MCF 10A (cell line): ENCODE results near the gene IMPG1. TPM values are rescaled to one million over a fixed set of nuclear protein-coding genes. Genes with fewer than 3 reads are reported as not detected.

ENCODE experiments used
- BruUV-seq: library from RNA; stranded (reverse); fragments of 400-500 nt; replicated peaks from 2 replicates; lab custom pipeline; 2021; lab: Mats Ljungman, UMichigan
- CTCF ChIA-PET: fragments of 300-600 bp; sonication (Branson Sonifier 250); formaldehyde crosslinking; extraction: SDS; loops from one replicate; lab custom pipeline; 2021; ENCODE audit warnings: antibody characterized with exemption, inconsistent platforms; lab: Yijun Ruan, JAX
- POLR2A ChIA-PET: fragments of 300-600, 350-650 bp; sonication (Branson Sonifier 250); formaldehyde crosslinking; extraction: SDS; loops from one replicate; lab custom pipeline; 2020; ENCODE audit warnings: antibody characterized with exemption, inconsistent platforms; lab: Yijun Ruan, JAX
- DNase-seq: peaks from one replicate; pipeline ENCODE4 v3.0.0-alpha.2; 2018; ENCODE audit not compliant: unreplicated experiment
- H3K27ac Mint-ChIP-seq: one replicate; pipeline ENCODE4 v1.8.0; 2022; ENCODE audit warnings: mild to moderate bottlenecking, low read depth, mixed read lengths; ENCODE audit not compliant: unreplicated experiment
- H3K27me3 Mint-ChIP-seq: one replicate; pipeline ENCODE4 v1.8.0; 2022; ENCODE audit warnings: mixed read lengths; ENCODE audit not compliant: insufficient read depth, unreplicated experiment
- H3K36me3 Mint-ChIP-seq: one replicate; pipeline ENCODE4 v1.8.0; 2022; ENCODE audit warnings: mild to moderate bottlenecking, moderate library complexity, mixed read lengths; ENCODE audit not compliant: insufficient read depth, unreplicated experiment
- H3K4me1 Mint-ChIP-seq: one replicate; pipeline ENCODE4 v1.8.0; 2022; ENCODE audit warnings: mixed read lengths; ENCODE audit not compliant: insufficient read depth, unreplicated experiment
- H3K4me3 Mint-ChIP-seq: one replicate; pipeline ENCODE4 v1.8.0; 2022; ENCODE audit warnings: mild to moderate bottlenecking, moderate library complexity, mixed read lengths; ENCODE audit not compliant: unreplicated experiment
- H3K9me3 Mint-ChIP-seq: one replicate; pipeline ENCODE4 v1.8.0; 2022; ENCODE audit warnings: mixed read lengths; ENCODE audit not compliant: unreplicated experiment
- CTCF ChIP-seq: fragments of 200-600 bp; IDR thresholded peaks from one replicate; pipeline ENCODE4 v1.8.0; 2022; ENCODE audit warnings: antibody characterized with exemption, mild to moderate bottlenecking; ENCODE audit not compliant: unreplicated experiment
- intact Hi-C: fragments of 100-400 bp; cut with micrococcal nuclease; formaldehyde crosslinking; loops from 2 replicates; pipeline ENCODE4 v1.14.1; 2022
- total RNA-seq: library from RNA; stranded (reverse); gene quantifications from 2 replicates; pipeline ENCODE4 v1.2.3, GENCODE V29; 2022

Gene IMPG1
- total RNA-seq, 1 experiment from 2014 or later, result not detected

- BruUV-seq, result no TSS peak
- POLR2A ChIA-PET, result no interaction called here
- TF ChIP-seq CTCF, result no peak
- no peak overlapping the region for H3K27ac Mint-ChIP-seq
- no peaks in the 10 kb centered on the region for H3K4me1 Mint-ChIP-seq
- H3K9me3 Mint-ChIP-seq, result no peaks in the 10 kb centered on the region
- H3K4me3 Mint-ChIP-seq, result no peak overlapping the region
- H3K27me3 Mint-ChIP-seq, result no peaks in the 10 kb centered on the region
- no peak for DNase-seq
- CTCF ChIA-PET, result interaction anchor here (0.6 to 1.2 kb wide), 2 partner anchors 80 to 786 kb away, joined by 3 to 4 read pairs; no protein-coding TSS in a partner anchor
- intact Hi-C loops, result no loop called here
- H3K36me3 Mint-ChIP-seq, result no peaks in the 10 kb centered on the region
These were observed 57.6 kb downstream of the IMPG1 start for GRCh38 chr6:76014626-76015530.

- intact Hi-C loops, result no loop called here
- Mint-ChIP-seq H3K4me3 (no peak overlapping the region), H3K4me1 (no peaks in the 10 kb centered on the region), H3K9me3 (no peaks in the 10 kb centered on the region), H3K27me3 (no peaks in the 10 kb centered on the region), H3K36me3 (no peaks in the 10 kb centered on the region), H3K27ac (no peak overlapping the region)
- ChIA-PET CTCF (no interaction called here), POLR2A (no interaction called here)
- no TSS peak for BruUV-seq
- no peak for DNase-seq
- no peak for TF ChIP-seq CTCF
These were observed 68.3 kb downstream of the IMPG1 start for GRCh38 chr6:76004202-76004601.

GRCh38 chr6:76003686-76004085, 68.8 kb downstream of the IMPG1 start:
- H3K36me3 Mint-ChIP-seq, result no peaks in the 10 kb centered on the region
- intact Hi-C loops, result no loop called here
- H3K4me3 Mint-ChIP-seq, result no peak overlapping the region
- POLR2A ChIA-PET, result no interaction called here
- no peaks in the 10 kb centered on the region for H3K9me3 Mint-ChIP-seq
- H3K4me1 Mint-ChIP-seq, result no peaks in the 10 kb centered on the region
- BruUV-seq, result no TSS peak
- no peak for DNase-seq
- no peak for TF ChIP-seq CTCF
- no peak overlapping the region for H3K27ac Mint-ChIP-seq
- H3K27me3 Mint-ChIP-seq, result no peaks in the 10 kb centered on the region
- CTCF ChIA-PET, result no interaction called here

- POLR2A ChIA-PET, result no interaction called here
- no peak overlapping the region for H3K27ac Mint-ChIP-seq
- H3K9me3 Mint-ChIP-seq, result no peaks in the 10 kb centered on the region
These were observed 69.3 kb downstream of the IMPG1 start for GRCh38 chr6:76003113-76003512.

More at GRCh38 chr6:76003113-76003512, 69.3 kb downstream of the IMPG1 start:
- BruUV-seq, result no TSS peak
- no peak for DNase-seq
- TF ChIP-seq CTCF, result no peak
- Mint-ChIP-seq H3K4me1 (no peaks in the 10 kb centered on the region), H3K36me3 (no peaks in the 10 kb centered on the region), H3K4me3 (no peak overlapping the region), H3K27me3 (no peaks in the 10 kb centered on the region)
- CTCF ChIA-PET, result no interaction called here
- intact Hi-C loops, result no loop called here
